G401.6 (cell line): ENCODE data around the gene SUOX.
"Not testable (repeated sequence)": the region's sequence is repeated elsewhere in the genome, so short reads cannot be mapped to it uniquely, and the experiment has no call there.

Source experiments
- FAIRE-seq: peaks from 2 replicates; lab custom pipeline; 2012; peaks lifted over from hg19 to GRCh38; lab: Jason Lieb, UNC

Gene SUOX

DNA sequence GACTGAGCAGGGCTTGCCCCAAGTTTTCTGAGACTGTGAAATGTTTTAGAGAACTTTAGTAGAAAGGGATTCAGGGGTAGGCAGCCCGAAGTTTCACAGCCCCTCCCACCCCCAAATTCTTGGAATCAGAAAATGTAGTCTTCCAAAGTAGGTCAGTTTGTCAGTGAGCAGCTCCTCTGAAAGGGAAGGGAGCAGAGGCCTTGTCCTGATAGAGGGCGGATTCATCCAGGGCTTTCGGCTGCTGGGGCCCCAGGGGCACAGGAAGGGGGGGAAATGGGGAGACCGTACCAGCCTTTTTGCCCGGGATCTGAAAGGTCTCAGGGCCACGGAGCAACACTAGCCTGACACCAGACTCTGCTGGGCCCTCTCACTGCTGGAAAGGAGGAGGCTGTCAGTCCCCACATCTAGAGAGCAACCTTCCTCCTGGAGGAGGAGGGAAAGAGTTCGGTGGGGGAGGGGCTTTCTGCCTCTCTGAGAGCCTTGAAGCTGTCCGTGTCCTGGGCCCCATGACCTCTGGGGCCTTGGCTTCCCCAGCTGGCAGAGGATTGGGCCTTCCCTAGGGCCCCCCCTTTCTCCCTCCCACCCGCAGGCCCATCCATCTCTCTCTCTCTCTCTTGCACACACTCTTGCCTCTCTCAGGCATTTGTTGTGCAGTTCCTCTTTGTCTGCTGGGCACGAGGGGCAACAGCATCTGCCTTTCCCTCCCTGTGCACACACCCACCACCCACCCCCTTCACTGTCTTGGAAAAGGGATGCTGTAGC is 23.5 kb downstream of the SUOX start, which contains the start of gene IKZF4:
TSS of gene IKZF4 (plus strand) at position 621 of the 762 bp plus-strand sequence. CDS start 451 bp downstream, outside the sequence.
- FAIRE-seq = no peak

GRCh38 chr12:56021889-56022497 is 24.9 kb downstream of the SUOX start:
- no peak for FAIRE-seq

GRCh38 chr12:56028511-56029165 is 31.6 kb downstream of the SUOX start:
- FAIRE-seq = no peak

- no peak for FAIRE-seq
Observed at GRCh38 chr12:56029166-56029519, 32.1 kb downstream of the SUOX start.

DNA sequence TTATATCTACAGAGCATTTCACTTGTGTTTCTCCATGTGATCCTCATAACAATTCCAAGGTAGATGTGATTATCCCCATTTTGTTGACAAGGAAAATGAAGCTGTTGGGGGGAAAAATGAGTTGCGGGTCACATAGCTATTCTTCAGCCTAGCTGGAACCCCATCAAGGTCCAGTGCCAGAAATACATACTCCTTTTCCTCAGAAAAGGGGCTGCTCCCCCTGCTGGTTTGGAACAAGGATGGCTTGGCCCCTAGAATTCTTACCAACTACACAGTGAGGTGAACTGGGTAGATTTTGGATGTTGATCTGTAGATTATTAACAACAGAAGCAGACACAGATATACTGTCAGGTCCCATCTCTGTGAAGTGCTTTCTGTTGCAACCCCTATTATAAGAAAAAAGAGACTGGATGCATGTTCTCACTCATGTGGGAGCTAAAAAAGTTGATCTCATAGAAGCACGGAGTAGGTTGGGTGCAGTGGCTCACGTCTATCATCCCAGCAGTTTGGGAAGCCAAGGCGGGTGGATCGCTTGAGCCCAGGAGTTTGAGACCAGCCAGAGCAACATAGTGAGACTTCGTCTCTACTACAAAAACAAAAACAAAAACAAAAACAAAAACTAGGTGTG is 32.7 kb downstream of the SUOX start:
- FAIRE-seq = peak; percentile 92

DNA sequence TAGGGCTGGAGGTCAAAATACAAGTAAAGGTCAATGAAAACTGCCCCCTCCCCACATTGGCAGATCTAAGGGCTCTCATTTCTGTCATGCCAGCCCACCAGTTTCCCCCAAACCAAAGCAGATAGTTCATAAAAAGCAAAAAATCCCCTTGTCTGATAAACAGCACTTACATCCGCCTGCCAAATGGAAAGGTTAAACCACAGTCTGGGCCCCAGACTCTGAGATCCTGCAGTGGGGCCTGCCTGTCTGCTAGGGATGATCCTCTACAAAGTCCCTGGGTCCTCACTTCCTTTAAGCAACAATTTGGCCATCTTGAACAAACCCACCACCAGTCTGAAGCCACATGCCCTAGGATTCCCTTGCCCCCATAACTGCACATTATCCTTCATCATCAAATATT is 34.9 kb downstream of the SUOX start:
- no peak for FAIRE-seq

DNA sequence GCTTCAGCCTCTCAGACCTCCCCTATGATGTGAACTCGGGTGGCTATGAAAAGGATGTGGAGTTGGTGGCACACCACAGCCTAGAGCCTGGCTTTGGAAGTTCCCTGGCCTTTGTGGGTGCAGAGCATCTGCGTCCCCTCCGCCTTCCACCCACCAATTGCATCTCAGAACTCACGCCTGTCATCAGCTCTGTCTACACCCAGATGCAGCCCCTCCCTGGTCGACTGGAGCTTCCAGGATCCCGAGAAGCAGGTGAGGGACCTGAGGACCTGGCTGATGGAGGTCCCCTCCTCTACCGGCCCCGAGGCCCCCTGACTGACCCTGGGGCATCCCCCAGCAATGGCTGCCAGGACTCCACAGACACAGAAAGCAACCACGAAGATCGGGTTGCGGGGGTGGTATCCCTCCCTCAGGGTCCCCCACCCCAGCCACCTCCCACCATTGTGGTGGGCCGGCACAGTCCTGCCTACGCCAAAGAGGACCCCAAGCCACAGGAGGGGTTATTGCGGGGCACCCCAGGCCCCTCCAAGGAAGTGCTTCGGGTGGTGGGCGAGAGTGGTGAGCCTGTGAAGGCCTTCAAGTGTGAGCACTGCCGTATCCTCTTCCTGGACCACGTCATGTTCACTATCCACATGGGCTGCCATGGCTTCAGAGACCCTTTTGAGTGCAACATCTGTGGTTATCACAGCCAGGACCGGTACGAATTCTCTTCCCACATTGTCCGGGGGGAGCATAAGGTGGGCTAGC is 37.7 kb downstream of the SUOX start:
- FAIRE-seq = no peak

DNA sequence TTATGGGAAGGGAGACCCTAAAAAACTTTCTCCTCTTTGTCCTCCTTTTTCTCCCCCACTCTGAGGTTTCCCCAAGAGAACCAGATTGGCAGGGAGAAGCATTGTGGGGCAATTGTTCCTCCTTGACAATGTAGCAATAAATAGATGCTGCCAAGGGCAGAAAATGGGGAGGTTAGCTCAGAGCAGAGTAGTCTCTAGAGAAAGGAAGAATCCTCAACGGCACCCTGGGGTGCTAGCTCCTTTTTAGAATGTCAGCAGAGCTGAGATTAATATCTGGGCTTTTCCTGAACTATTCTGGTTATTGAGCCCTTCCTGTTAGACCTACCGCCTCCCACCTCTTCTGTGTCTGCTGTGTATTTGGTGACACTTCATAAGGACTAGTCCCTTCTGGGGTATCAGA is 40.1 kb downstream of the SUOX start:
- no peak for FAIRE-seq

DNA sequence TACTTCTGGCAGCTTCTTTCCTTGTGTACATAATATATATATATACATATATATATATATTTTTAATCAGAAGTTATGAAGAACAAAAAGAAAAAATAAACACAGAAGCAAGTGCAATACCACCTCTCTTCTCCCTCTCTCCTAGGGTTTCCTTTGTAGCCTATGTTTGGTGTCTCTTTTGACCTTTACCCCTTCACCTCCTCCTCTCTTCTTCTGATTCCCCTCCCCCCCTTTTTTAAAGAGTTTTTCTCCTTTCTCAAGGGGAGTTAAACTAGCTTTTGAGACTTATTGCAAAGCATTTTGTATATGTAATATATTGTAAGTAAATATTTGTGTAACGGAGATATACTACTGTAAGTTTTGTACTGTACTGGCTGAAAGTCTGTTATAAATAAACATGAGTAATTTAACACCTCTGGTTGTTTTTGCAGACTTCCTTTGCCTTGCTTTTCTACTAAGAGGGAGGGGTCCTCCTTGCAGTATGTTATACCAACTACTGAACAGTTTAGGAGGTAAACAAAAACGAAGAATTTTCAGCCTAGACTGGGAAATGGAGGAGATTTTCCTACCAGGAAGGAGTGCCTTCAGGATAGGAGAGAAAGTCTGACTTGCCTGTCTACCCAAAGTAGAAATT is 41.1 kb downstream of the SUOX start:
- FAIRE-seq = no peak

GRCh38 chr12:56040151-56040550 is 43.1 kb downstream of the SUOX start:
- no peak for FAIRE-seq

- FAIRE-seq = no peak
Observed at GRCh38 chr12:56040963-56041551, 44.0 kb downstream of the SUOX start.

- FAIRE-seq = peak; percentile 88
Observed at GRCh38 chr12:56041552-56042429, 44.7 kb downstream of the SUOX start, which contains the start of gene RPS26. TSS of gene RPS26 (plus strand) at chr12:56041918. CDS start at chr12:56042167, 249 bp downstream.

GRCh38 chr12:56042430-56042813 is 45.3 kb downstream of the SUOX start:
- FAIRE-seq = not testable (repeated sequence)

DNA sequence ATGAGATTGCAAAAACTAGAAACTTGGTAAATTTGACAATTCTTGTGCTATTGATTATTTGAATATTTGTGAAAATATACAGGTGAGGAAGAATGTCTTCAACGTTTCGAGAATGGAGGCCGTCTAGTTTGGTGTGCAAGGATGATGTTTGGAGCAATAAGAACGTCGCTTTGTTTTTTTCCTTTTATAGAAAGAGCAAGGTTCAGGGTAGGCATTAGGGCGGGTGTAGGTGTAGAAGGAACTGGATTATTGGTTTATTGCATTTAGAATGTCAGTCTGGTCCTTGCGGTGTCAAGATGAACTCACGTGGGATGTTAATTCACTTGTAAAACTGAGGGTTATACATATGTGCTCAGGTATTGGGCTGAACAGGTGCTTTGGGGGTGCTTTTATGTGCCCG is 45.8 kb downstream of the SUOX start:
- no peak for FAIRE-seq

DNA sequence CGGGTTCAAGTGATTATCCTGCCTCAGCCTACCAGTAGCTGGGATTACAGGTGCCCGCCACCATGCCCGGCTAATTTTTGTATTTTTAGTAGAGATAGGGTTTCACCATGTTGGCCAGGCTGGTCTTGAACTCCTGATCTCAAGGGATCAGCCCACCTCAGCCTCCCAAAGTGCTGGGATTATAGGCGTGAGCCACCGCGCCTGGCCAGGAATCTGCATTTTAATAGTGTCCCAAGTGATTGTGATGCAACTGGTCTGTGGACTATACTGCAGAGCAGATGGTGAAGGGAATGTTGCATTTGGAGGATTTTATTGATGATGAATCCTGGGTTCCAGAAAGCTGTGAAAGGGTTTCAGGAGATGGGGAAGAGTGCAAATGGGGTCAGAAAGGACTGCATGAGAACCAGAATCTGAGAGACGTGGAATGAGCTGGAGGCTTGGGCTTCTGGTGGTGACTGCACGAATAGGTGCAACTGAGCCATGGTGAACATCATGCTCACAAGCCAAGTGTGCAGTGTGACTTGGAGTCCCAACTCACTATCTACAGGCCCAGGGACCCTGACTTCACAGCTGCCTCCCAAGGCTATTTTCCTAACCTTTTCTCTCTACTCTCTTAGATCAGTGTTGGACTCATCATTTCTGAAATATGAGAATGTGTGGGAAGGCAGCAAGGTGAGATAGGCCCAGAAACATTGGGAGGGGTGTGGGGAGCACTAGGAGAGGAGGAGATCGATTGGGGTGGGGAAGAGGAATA is 49.1 kb downstream of the SUOX start:
- no peak for FAIRE-seq

- no peak for FAIRE-seq
Observed at GRCh38 chr12:56053407-56053893, 56.4 kb downstream of the SUOX start.
